ENCODE results near the gene ZDHHC11. TPM values are rescaled to one million over a fixed set of nuclear protein-coding genes. Genes with fewer than 3 reads are reported as not detected.

The ZDHHC11 gene
- total RNA-seq, 1 experiment from 2014 or later = 26.0 TPM

DNA sequence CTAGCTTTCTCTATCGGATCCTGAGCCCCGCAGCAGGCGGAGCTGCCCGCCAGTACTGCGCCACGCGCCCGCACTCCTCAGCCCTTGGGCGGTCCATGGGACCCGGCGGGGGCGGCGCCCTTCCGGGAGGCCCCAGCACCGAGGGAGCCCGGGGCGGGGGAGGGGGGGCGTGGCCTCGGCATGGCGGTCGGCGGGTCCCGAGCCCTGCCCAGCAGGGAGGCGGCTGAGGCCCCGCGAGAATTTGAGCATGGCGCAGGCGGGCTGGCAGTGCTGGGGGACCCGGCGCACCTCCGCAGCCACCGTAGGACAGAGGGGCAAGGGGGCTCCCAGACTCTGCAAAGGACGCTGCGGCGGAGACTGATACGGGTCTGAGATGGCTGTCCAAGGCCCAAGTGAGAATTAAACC is 73.0 kb downstream of the ZDHHC11 start:
- no peaks in the 10 kb centered on the region for H3K9me3 ChIP-seq (ENCODE audit: low read length)
- POLR2A ChIA-PET (ENCODE audit: unreplicated experiment) = no interaction called here
- ATAC-seq (no peak), DNase-seq (no peak)
- no peak overlapping the region for H3K4me2 ChIP-seq (ENCODE audit: low read length)
- H3K27ac ChIP-seq (ENCODE audit: low read length) = no peak overlapping the region
- TF ChIP-seq, protein P1, sequence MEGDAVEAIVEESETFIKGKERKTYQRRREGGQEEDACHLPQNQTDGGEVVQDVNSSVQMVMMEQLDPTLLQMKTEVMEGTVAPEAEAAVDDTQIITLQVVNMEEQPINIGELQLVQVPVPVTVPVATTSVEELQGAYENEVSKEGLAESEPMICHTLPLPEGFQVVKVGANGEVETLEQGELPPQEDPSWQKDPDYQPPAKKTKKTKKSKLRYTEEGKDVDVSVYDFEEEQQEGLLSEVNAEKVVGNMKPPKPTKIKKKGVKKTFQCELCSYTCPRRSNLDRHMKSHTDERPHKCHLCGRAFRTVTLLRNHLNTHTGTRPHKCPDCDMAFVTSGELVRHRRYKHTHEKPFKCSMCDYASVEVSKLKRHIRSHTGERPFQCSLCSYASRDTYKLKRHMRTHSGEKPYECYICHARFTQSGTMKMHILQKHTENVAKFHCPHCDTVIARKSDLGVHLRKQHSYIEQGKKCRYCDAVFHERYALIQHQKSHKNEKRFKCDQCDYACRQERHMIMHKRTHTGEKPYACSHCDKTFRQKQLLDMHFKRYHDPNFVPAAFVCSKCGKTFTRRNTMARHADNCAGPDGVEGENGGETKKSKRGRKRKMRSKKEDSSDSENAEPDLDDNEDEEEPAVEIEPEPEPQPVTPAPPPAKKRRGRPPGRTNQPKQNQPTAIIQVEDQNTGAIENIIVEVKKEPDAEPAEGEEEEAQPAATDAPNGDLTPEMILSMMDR (conservative IDR thresholded peaks at IDR 0.05; ENCODE audit: low read depth, low read length) = no peak
- no peak for TF ChIP-seq EZH2 (IDR thresholded peaks at IDR 0.05; ENCODE audit: low read length, unreplicated experiment)
- TF ChIP-seq EZH2phosphoT487 (IDR thresholded peaks at IDR 0.05; ENCODE audit: borderline replicate concordance, low read length) = no peak
- no peaks in the 10 kb centered on the region for H3F3A ChIP-seq (ENCODE audit: low read length, unreplicated experiment)
- H3K9ac ChIP-seq (ENCODE audit: low read length) = no peak overlapping the region
- BruUV-seq (replicated peaks) = no TSS peak
- no peak overlapping the region for H2AFZ ChIP-seq (ENCODE audit: low read length)
- H4K20me1 ChIP-seq (ENCODE audit: low read length) = no peaks in the 10 kb centered on the region
- no peaks in the 10 kb centered on the region for H3K79me2 ChIP-seq (ENCODE audit: low read length)
- no peak overlapping the region for H3K4me3 ChIP-seq (ENCODE audit: low read length)
- intact Hi-C loops (cut with micrococcal nuclease) = no loop called here
- H3K4me1 ChIP-seq (ENCODE audit: insufficient read depth, low read length) = no peaks in the 10 kb centered on the region
- no peaks in the 10 kb centered on the region for H3K9me2 ChIP-seq (replicated peaks; ENCODE audit: low read length)
- no peaks in the 10 kb centered on the region for H3K27me3 ChIP-seq (ENCODE audit: low read length)
- no peaks in the 10 kb centered on the region for H3K36me3 ChIP-seq (ENCODE audit: low read depth, low read length)
- CTCF ChIA-PET = no interaction called here

DNA sequence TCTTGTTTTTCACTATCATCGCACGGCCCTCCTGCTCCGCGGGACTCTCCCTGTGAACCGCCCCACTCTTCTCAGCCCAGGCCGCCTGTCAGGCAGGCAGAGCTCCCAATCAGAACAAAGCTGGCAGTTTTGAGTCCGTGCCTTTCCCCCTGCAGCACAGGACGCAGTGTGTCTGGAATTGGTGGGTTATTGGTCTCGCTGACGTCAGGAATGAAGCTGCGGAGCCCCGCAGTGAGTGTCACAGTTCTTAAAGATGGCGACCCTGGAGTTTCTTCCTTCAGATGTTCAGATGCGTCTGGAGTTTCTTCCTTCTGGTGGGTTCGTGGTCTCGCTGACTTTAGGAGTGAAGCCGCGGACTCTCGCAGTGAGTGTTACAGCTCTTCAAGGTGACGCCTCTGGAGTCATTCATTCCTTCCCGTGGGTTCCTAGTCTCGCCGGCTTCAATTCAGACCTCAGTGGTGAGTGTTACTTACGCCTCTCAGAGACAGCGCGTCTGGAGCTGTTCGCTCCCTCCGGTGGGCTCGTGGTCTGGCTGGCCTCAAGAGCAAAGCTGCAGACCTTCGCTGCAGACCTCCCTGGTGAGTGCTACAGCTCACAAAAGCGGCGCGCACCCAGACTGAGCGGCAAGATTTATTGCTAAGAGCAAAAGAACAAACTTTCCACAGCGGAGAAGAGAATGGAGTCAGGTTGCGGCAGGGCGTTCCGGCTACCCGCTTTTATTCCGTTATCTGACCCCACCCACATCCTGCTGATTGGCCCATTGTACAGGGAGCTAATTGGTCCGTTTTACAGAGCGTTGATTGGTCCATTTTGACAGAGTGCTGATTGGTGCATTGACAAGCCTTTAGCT is 73.7 kb downstream of the ZDHHC11 start:
- no peak overlapping the region for H2AFZ ChIP-seq (ENCODE audit: low read length)
- intact Hi-C loops (cut with micrococcal nuclease) = no loop called here
- CTCF ChIA-PET = no interaction called here
- H3K4me1 ChIP-seq (ENCODE audit: insufficient read depth, low read length) = no peaks in the 10 kb centered on the region
- no peaks in the 10 kb centered on the region for H3K36me3 ChIP-seq (ENCODE audit: low read depth, low read length)
- no peak overlapping the region for H3K9ac ChIP-seq (ENCODE audit: low read length)
- H3K9me2 ChIP-seq (replicated peaks; ENCODE audit: low read length) = no peaks in the 10 kb centered on the region
- no peaks in the 10 kb centered on the region for H4K20me1 ChIP-seq (ENCODE audit: low read length)
- no peak overlapping the region for H3K4me3 ChIP-seq (ENCODE audit: low read length)
- no TSS peak for BruUV-seq (replicated peaks)
- no peaks in the 10 kb centered on the region for H3K79me2 ChIP-seq (ENCODE audit: low read length)
- no peak overlapping the region for H3K4me2 ChIP-seq (ENCODE audit: low read length)
- no peaks in the 10 kb centered on the region for H3F3A ChIP-seq (ENCODE audit: low read length, unreplicated experiment)
- no peaks in the 10 kb centered on the region for H3K27me3 ChIP-seq (ENCODE audit: low read length)
- TF ChIP-seq, protein P1 (conservative IDR thresholded peaks at IDR 0.05; ENCODE audit: low read depth, low read length) = no peak
- no peak for TF ChIP-seq EZH2 (IDR thresholded peaks at IDR 0.05; ENCODE audit: low read length, unreplicated experiment)
- TF ChIP-seq EZH2phosphoT487 (IDR thresholded peaks at IDR 0.05; ENCODE audit: borderline replicate concordance, low read length) = no peak
- H3K27ac ChIP-seq (ENCODE audit: low read length) = no peak overlapping the region
- ATAC-seq (no peak), DNase-seq (no peak)
- no peaks in the 10 kb centered on the region for H3K9me3 ChIP-seq (ENCODE audit: low read length)
- POLR2A ChIA-PET (ENCODE audit: unreplicated experiment) = no interaction called here
